Measurements from ENCODE around the gene DAPP1. TPM values are rescaled to one million over a fixed set of nuclear protein-coding genes. Genes with fewer than 3 reads are reported as not detected.

Gene DAPP1
- polyA plus RNA-seq, 2 of the 4 experiments (the other 2 are of a cell fraction) = 0.03 TPM; not detected in 1

GRCh38 chr4:99875071-99875470, 58.4 kb downstream of the DAPP1 start:
- ChIA-PET CTCF (interaction anchor here (0.6 to 0.8 kb wide), 2 partner anchors 10 to 1294 kb away, joined by 3 read pairs; no protein-coding TSS in a partner anchor), POLR2A (no interaction called here)
- ATAC-seq = no peak
- Histone ChIP-seq H3K4me3 (no peak overlapping the region), H3K9me3 (no peaks in the 10 kb centered on the region), H3K27ac (no peak overlapping the region), H3K4me2 (no peak overlapping the region), H3K4me1 (no peaks in the 10 kb centered on the region)
- TF ChIP-seq POLR2AphosphoS2 (conservative IDR thresholded peaks at IDR 0.05; ENCODE audit: low read length) = no peak
- no peak for TF ChIP-seq ZNF302 (CRISPR knock-in tag; IDR thresholded peaks at IDR 0.05)
- TF ChIP-seq FOSL2 (IDR thresholded peaks at IDR 0.05) = no peak
- no peak for TF ChIP-seq FOSL2 (CRISPR knock-in tag; IDR thresholded peaks at IDR 0.05)
- no peak for TF ChIP-seq CHD4 (IDR thresholded peaks at IDR 0.05; ENCODE audit: borderline replicate concordance)
- no peak for TF ChIP-seq NR3C1 (IDR thresholded peaks at IDR 0.05)
- TF ChIP-seq HOXB13 (CRISPR knock-in tag; IDR thresholded peaks at IDR 0.05; ENCODE audit: low read depth) = no peak
- no peak for TF ChIP-seq MYC (IDR thresholded peaks at IDR 0.05; ENCODE audit: borderline replicate concordance, low read length)
- TF ChIP-seq BCL3 (IDR thresholded peaks at IDR 0.05) = no peak
- no peak for TF ChIP-seq REST (IDR thresholded peaks at IDR 0.05)
- TF ChIP-seq NPAS2 (CRISPR knock-in tag; IDR thresholded peaks at IDR 0.05; ENCODE audit: borderline replicate concordance) = no peak
- no peak for TF ChIP-seq TP53 (CRISPR knock-in tag; IDR thresholded peaks at IDR 0.05)
- TF ChIP-seq JUN (IDR thresholded peaks at IDR 0.05) = no peak
- TF ChIP-seq RARB (CRISPR knock-in tag; IDR thresholded peaks at IDR 0.05) = no peak
- TF ChIP-seq HEYL (CRISPR knock-in tag; IDR thresholded peaks at IDR 0.05) = no peak
- no peak for TF ChIP-seq HOXA7 (CRISPR knock-in tag; IDR thresholded peaks at IDR 0.05)
- no peak for TF ChIP-seq RNF2 (IDR thresholded peaks at IDR 0.05; ENCODE audit: borderline replicate concordance, low read depth)
- no peak for TF ChIP-seq KDM1A (IDR thresholded peaks at IDR 0.05; ENCODE audit: low read depth)
- DNase-seq (ENCODE audit: low read depth in 1 of 2, low spot score in 1 of 2) = no peak
- FAIRE-seq = no peak

GRCh38 chr4:99876946-99877345, 60.3 kb downstream of the DAPP1 start:
- POLR2A ChIA-PET = no interaction called here
- Histone ChIP-seq H3K9me3 (no peaks in the 10 kb centered on the region), H3K4me3 (no peak overlapping the region), H3K4me2 (no peak overlapping the region), H3K4me1 (no peaks in the 10 kb centered on the region), H3K27ac (no peak overlapping the region)
- CTCF ChIA-PET = no interaction called here
- no peak for DNase-seq (ENCODE audit: low read depth in 1 of 2, low spot score in 1 of 2)
- TF ChIP-seq JUN (IDR thresholded peaks at IDR 0.05) (no peak), NR3C1 (IDR thresholded peaks at IDR 0.05) (no peak), MAX (IDR thresholded peaks at IDR 0.05) (no peak), RNF2 (IDR thresholded peaks at IDR 0.05; ENCODE audit: borderline replicate concordance, low read depth) (no peak), TP53 (CRISPR knock-in tag; IDR thresholded peaks at IDR 0.05) (no peak), REST (IDR thresholded peaks at IDR 0.05) (no peak)
- 82% methylated on average over 3 of the region's 3 CpGs for WGBS (ENCODE audit: missing lambda C conversion rate)
- no peak for ATAC-seq
- no peak for FAIRE-seq

Measured in A549 (cell line).